Hematopoietic multipotent progenitor cell (in vitro differentiated cells): ENCODE measurements around the gene KRTAP5-7. TPM values are rescaled to one million over a fixed set of nuclear protein-coding genes. Genes with fewer than 3 reads are reported as not detected.

Experiments used
- DNase-seq, 3 donors: peaks; one replicate each; pipeline ENCODE4 v3.0.0-alpha.2; 2011 to 2015; ENCODE audit warnings: low read depth in 2 of 3, low spot score in 2 of 3
- total RNA-seq: library from RNA; depleted of rRNA; stranded (reverse); fragments of >200 nt; gene quantifications from one replicate; pipeline ENCODE4 v1.2.3, GENCODE V29; 2012

The KRTAP5-7 gene
- total RNA-seq, 1 donor: 0.27 TPM

GRCh38 chr11:71495286-71496230 is 31.5 kb upstream of the KRTAP5-7 start:
- DNase-seq: no peak

- no peak for DNase-seq
These were observed 30.6 kb upstream of the KRTAP5-7 start for GRCh38 chr11:71496421-71496820.

DNA sequence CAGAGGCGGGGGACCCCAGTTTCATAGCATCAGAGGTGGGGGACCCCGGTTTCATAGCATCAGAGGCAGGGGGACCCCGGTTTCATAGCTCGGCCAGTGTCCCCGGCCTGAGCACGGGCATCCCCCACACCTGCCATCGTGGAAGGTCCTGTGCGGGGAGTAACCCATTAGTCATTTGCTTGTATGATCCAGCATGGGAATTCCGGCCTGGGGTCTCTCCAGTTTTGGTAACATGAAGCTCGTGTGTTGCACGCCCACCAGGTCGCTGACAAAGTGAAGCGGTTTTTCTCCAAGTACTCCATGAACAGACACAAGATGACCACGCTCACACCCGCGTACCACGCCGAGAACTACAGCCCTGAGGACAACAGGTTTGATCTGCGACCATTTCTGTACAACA is 29.0 kb upstream of the KRTAP5-7 start:
- DNase-seq: no peak

- DNase-seq: no peak
These were observed 27.9 kb upstream of the KRTAP5-7 start for GRCh38 chr11:71499125-71499524.

DNA sequence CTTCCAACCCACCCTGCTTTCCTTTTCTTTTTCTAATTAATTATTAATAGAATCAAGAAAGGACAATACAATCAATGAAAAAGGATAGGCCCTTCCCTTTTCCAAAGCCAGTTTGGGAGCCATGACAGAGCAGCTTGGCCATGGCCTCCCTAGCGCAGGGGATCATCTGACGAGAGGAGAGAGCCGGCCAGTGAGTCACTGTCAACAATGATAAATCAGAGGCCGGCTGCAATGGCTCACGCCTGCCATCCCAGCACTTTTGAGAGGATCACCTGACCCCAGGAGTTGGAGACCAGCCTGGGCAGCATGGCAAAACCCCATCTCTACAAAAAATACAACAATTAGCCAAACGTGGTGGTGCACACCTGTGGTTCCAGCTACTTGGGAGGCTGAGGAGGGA is 27.5 kb upstream of the KRTAP5-7 start:
- DNase-seq: no peak

DNA sequence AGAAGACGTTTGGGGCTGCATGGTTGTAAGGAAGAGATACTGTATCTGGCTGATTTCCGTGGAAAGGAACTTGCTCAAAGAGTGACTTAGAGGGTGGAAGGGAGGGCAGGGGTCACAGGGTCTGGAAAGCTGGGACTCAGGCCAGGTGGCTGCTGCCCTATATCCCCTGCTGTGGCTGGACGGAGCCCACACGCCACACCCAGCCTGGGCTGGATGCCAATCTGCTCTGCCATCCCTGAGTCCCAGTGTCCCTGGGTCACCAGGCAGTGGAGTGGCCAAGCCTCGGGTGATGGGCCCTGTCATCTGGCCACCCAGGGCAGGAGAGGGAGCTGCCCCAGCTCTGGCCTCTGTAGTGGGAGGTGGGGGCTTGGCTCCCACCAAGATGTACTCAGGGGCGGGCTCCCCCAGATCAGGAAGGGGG is 26.5 kb upstream of the KRTAP5-7 start:
- no peak for DNase-seq

GRCh38 chr11:71501071-71501985 is 25.7 kb upstream of the KRTAP5-7 start:
- DNase-seq: no peak

GRCh38 chr11:71502026-71502425 is 25.0 kb upstream of the KRTAP5-7 start:
- DNase-seq: no peak

GRCh38 chr11:71502871-71503435 is 24.1 kb upstream of the KRTAP5-7 start:
- no peak for DNase-seq

DNA sequence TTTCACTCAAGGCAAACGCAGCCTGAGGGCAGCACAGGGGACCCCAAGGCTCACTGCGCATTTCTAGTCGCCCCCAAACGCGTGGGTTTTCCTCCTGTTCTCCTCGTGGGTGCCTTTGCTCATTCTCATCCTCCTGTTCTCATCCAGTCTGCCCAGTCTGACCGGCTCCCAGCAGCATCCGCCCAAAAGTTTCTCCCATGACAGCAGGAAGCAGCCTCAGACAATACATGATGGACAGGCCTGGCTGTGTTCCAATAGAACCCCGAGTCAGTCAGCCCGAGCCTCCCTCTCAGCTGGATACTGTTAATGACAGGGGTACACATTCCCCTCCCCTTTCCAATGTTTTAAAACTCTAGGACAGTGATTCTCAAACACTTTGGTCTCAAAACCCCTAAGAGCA is 22.5 kb upstream of the KRTAP5-7 start:
- DNase-seq: no peak

DNA sequence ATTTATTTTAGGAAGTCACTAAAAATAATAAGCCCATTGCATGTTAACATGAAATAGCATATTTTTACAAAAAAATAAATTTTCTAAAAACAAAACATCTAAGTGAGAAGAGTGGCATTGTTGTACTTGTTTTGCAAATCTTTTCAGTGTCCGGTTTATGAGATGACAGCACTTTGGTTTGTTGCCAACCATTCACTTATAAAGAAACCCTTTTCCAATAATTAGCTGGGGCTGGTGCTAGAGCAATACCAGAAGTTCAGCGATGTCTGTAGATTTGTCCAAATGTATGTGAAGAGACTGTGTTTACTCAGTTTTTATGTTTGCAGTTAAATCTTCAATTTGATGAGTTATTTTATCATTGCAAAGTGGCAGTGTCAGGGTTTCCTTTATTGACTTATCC is 22.1 kb upstream of the KRTAP5-7 start:
- DNase-seq: no peak

- no peak for DNase-seq
These were observed 21.3 kb upstream of the KRTAP5-7 start for GRCh38 chr11:71505781-71506180.

GRCh38 chr11:71507102-71507501 is 20.0 kb upstream of the KRTAP5-7 start:
- no peak for DNase-seq

GRCh38 chr11:71518506-71519471 is 8.3 kb upstream of the KRTAP5-7 start:
- no peak for DNase-seq

- no peak for DNase-seq
These were observed 7.5 kb upstream of the KRTAP5-7 start for GRCh38 chr11:71519546-71519945.

GRCh38 chr11:71525188-71525937 is 1.7 kb upstream of the KRTAP5-7 start:
- DNase-seq: no peak

DNA sequence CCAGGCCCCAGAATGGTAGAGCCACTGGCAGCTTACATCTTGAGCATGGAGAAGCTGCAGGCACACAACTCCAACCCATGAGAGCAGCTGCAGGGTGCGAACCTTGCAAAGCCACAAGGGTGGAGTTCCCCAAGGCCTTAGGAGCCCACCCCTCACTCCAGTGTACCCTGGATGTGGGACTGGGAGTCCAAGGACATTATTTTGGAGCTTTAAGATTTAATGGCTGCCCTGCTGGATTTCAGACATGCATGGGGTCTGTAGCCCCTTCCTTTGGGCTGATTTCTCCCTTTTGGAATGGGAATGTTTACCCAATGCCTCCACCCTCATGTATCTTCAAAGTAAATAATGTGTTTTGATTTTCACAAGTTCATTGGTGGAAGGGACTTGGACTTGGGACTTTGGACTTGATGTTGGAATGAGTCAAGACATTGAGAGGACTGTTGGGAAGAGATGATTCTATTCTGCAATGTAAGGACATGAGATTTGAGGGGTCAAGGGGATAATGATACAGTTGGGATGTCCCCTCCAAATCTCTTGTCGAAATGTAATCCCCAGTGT is 1.1 kb upstream of the KRTAP5-7 start:
- no peak for DNase-seq

GRCh38 chr11:71527576-71528210 is 626 bp downstream of the KRTAP5-7 start:
- DNase-seq: no peak
